Neural progenitor cell (in vitro differentiated cells): ENCODE results near the gene PTPN14. TPM values are rescaled to one million over a fixed set of nuclear protein-coding genes. Genes with fewer than 3 reads are reported as not detected.

ENCODE experiments used
- DNase-seq: peaks from one replicate; pipeline ENCODE4 v3.0.0-alpha.2; 2016; ENCODE audit warnings: low spot score
- H2AFZ ChIP-seq: fragments of 200-600 bp; sonication (generic); replicated peaks from 2 replicates; pipeline ENCODE4 v1.6.1; 2016; ENCODE audit warnings: antibody characterized with exemption
- H3F3A ChIP-seq: fragments of 200-600 bp; sonication (generic); 2 replicates; pipeline ENCODE4 v1.6.1; 2016; ENCODE audit warnings: antibody characterized with exemption, low read depth
- H3K27ac ChIP-seq: fragments of 200-600 bp; sonication (generic); 2 replicates; pipeline ENCODE4 v1.5.1; 2016; ENCODE audit warnings: mild to moderate bottlenecking
- H3K27me3 ChIP-seq: fragments of 200-600 bp; sonication (generic); 2 replicates; pipeline ENCODE4 v1.6.1; 2016; ENCODE audit warnings: mild to moderate bottlenecking, moderate library complexity
- H3K36me3 ChIP-seq: fragments of 200-600 bp; sonication (generic); 2 replicates; pipeline ENCODE4 v1.5.1; 2016
- H3K4me1 ChIP-seq: fragments of 200-600 bp; sonication (generic); 2 replicates; pipeline ENCODE4 v1.6.1; 2016; ENCODE audit warnings: mixed run types
- H3K4me2 ChIP-seq: fragments of 200-600 bp; sonication (generic); 2 replicates; pipeline ENCODE4 v1.6.1; 2016
- H3K4me3 ChIP-seq: fragments of 200-600 bp; sonication (generic); 2 replicates; pipeline ENCODE4 v1.5.1; 2016
- H3K79me2 ChIP-seq: fragments of 200-600 bp; sonication (generic); 2 replicates; pipeline ENCODE4 v1.6.1; 2016; ENCODE audit warnings: low read depth
- H3K9ac ChIP-seq: fragments of 200-600 bp; sonication (generic); 2 replicates; pipeline ENCODE4 v1.6.1; 2016
- H3K9me3 ChIP-seq: fragments of 200-600 bp; sonication (generic); 2 replicates; pipeline ENCODE4 v1.5.1; 2016; ENCODE audit warnings: low read depth
- H4K20me1 ChIP-seq: fragments of 200-600 bp; sonication (generic); 2 replicates; pipeline ENCODE4 v1.6.1; 2016; ENCODE audit warnings: low read depth
- H3K27ac Mint-ChIP-seq: 3 replicates; pipeline ENCODE4 v1.8.0; 2021; ENCODE audit warnings: mixed read lengths
- H3K27me3 Mint-ChIP-seq: 2 replicates; pipeline ENCODE4 v1.8.0; 2022; ENCODE audit warnings: low read depth, mild to moderate bottlenecking, inconsistent platforms, moderate library complexity, mixed read lengths; ENCODE audit not compliant: insufficient read depth
- H3K36me3 Mint-ChIP-seq: 3 replicates; pipeline ENCODE4 v1.8.0; 2021; ENCODE audit warnings: mixed read lengths
- H3K4me1 Mint-ChIP-seq: 3 replicates; pipeline ENCODE4 v1.8.0; 2021; ENCODE audit warnings: mixed read lengths
- H3K4me3 Mint-ChIP-seq: 3 replicates; pipeline ENCODE4 v1.8.0; 2021; ENCODE audit warnings: mild to moderate bottlenecking, moderate library complexity, mixed read lengths
- H3K9me3 Mint-ChIP-seq: 3 replicates; pipeline ENCODE4 v1.8.0; 2020; ENCODE audit warnings: mixed read lengths
- CTCF ChIP-seq: fragments of 200-600 bp; sonication (generic); IDR thresholded peaks from 2 replicates; pipeline ENCODE4 v1.5.1; 2017; ENCODE audit warnings: antibody characterized with exemption, mild to moderate bottlenecking
- EZH2 ChIP-seq: fragments of 200-600 bp; sonication (generic); IDR thresholded peaks from 2 replicates; pipeline ENCODE4 v1.6.1; 2017; ENCODE audit warnings: antibody characterized with exemption, mild to moderate bottlenecking, moderate library complexity
- EZH2phosphoT487 ChIP-seq: fragments of 200-600 bp; sonication (generic); IDR thresholded peaks from 2 replicates; pipeline ENCODE4 v1.6.1; 2017; ENCODE audit warnings: antibody characterized with exemption
- total RNA-seq: library from RNA; depleted of rRNA; stranded (reverse); fragments of >200 nt; gene quantifications from 2 replicates; pipeline ENCODE4 v1.2.3, GENCODE V29; 2015; ENCODE audit warnings: low replicate concordance

The PTPN14 gene
- total RNA-seq, 1 donor from 2014 or later, result 28.3 TPM

GRCh38 chr1:214467078-214467585 is 84.3 kb downstream of the PTPN14 start:
- Histone ChIP-seq H3K9me3 (no peaks in the 10 kb centered on the region), H4K20me1 (peaks cover 12% of the 10 kb centered on the region), H3K9ac (no peak overlapping the region), H3K36me3 (no peaks in the 10 kb centered on the region), H3K4me2 (no peak overlapping the region), H2AFZ (no peak overlapping the region), H3K27me3 (no peaks in the 10 kb centered on the region), H3K79me2 (peaks cover 73% of the 10 kb centered on the region), H3K4me3 (no peak overlapping the region), H3F3A (no peaks in the 10 kb centered on the region), H3K4me1 (peaks cover 13% of the 10 kb centered on the region), H3K27ac (no peak overlapping the region)
- Mint-ChIP-seq H3K4me1 (peaks cover 12% of the 10 kb centered on the region), H3K27ac (no peak overlapping the region), H3K4me3 (no peak overlapping the region), H3K27me3 (no peaks in the 10 kb centered on the region), H3K9me3 (no peaks in the 10 kb centered on the region), H3K36me3 (no peaks in the 10 kb centered on the region)
- no peak for TF ChIP-seq EZH2
- TF ChIP-seq EZH2phosphoT487, result no peak
- TF ChIP-seq CTCF, result no peak
- DNase-seq, result no peak

GRCh38 chr1:214466403-214467077 is 84.9 kb downstream of the PTPN14 start:
- Mint-ChIP-seq H3K27me3 (no peaks in the 10 kb centered on the region), H3K27ac (no peak overlapping the region), H3K9me3 (no peaks in the 10 kb centered on the region), H3K36me3 (no peaks in the 10 kb centered on the region), H3K4me1 (peaks cover 12% of the 10 kb centered on the region), H3K4me3 (no peak overlapping the region)
- no peak for DNase-seq
- Histone ChIP-seq H4K20me1 (peaks cover 12% of the 10 kb centered on the region), H3K4me3 (no peak overlapping the region), H3K36me3 (no peaks in the 10 kb centered on the region), H3K27ac (no peak overlapping the region), H3K4me2 (no peak overlapping the region), H3F3A (no peaks in the 10 kb centered on the region), H3K9ac (no peak overlapping the region), H2AFZ (no peak overlapping the region), H3K9me3 (no peaks in the 10 kb centered on the region), H3K27me3 (no peaks in the 10 kb centered on the region), H3K4me1 (peaks cover 13% of the 10 kb centered on the region), H3K79me2 (peaks cover 67% of the 10 kb centered on the region)
- TF ChIP-seq EZH2phosphoT487 (no peak), EZH2 (no peak), CTCF (no peak)

- Mint-ChIP-seq H3K27ac (peak overlapping the region; percentile 83), H3K4me1 (peaks cover 19% of the 10 kb centered on the region), H3K4me3 (no peak overlapping the region), H3K27me3 (no peaks in the 10 kb centered on the region), H3K9me3 (no peaks in the 10 kb centered on the region), H3K36me3 (no peaks in the 10 kb centered on the region)
- peaks cover 51% of the 10 kb centered on the region for H3K79me2 ChIP-seq
- no peak overlapping the region for H3K9ac ChIP-seq
- H3F3A ChIP-seq, result no peaks in the 10 kb centered on the region
- no peak for DNase-seq
- peaks cover 14% of the 10 kb centered on the region for H4K20me1 ChIP-seq
- no peaks in the 10 kb centered on the region for H3K9me3 ChIP-seq
- no peak overlapping the region for H3K4me2 ChIP-seq
- no peak overlapping the region for H3K4me3 ChIP-seq
- no peaks in the 10 kb centered on the region for H3K36me3 ChIP-seq
- H3K4me1 ChIP-seq, result peaks cover 17% of the 10 kb centered on the region
- no peaks in the 10 kb centered on the region for H3K27me3 ChIP-seq
- no peak overlapping the region for H3K27ac ChIP-seq
- no peak overlapping the region for H2AFZ ChIP-seq
- TF ChIP-seq CTCF (no peak), EZH2phosphoT487 (no peak), EZH2 (no peak)
These were observed 86.7 kb downstream of the PTPN14 start for GRCh38 chr1:214464445-214465287.
